Motor neuron (in vitro differentiated cells): Measurements from ENCODE around the gene SLC25A22. TPM values are rescaled to one million over a fixed set of nuclear protein-coding genes. Genes with fewer than 3 reads are reported as not detected.

ENCODE experiments used
- ATAC-seq, 8 experiments: fragments of 200-7000 bp; cut with Tn5 transposase; replicated peaks in 6 of 8; 2 replicates each; pipeline ENCODE4 v1.8.0; 2021; ENCODE audit warnings: mild to moderate bottlenecking in 8 of 8, moderate library complexity in 8 of 8
- H3K27ac ChIP-seq, 2 donors: fragments of 250-450 bp; sonication (Bioruptor Pico); 2 replicates each; pipeline ENCODE4 v1.9.0; 2021; ENCODE audit warnings: antibody characterized with exemption in 2 of 2, mild to moderate bottlenecking in 2 of 2, moderate library complexity in 1 of 2
- H3K4me1 ChIP-seq, 2 donors: fragments of 250-450 bp; sonication (Bioruptor Pico); replicated peaks in 1 of 2; 2 replicates each; pipeline ENCODE4 v1.6.1; 2021; ENCODE audit warnings: antibody characterized with exemption in 2 of 2, mild to moderate bottlenecking in 2 of 2, moderate library complexity in 1 of 2
- H3K4me3 ChIP-seq, 5 donors: fragments of 250-450 bp; sonication (Bioruptor Pico); 2 replicates each; pipeline ENCODE4 v1.9.0; 2021; ENCODE audit warnings: antibody characterized with exemption in 5 of 5, mild to moderate bottlenecking in 5 of 5, moderate library complexity in 4 of 5
- WGBS, 10 experiments: fragments of 450-650 bp; shearing (Covaris generic); methylation state at CpG; one replicate each; pipeline ENCODE4 v1.0.0; 2022; 5-methylcytosine and 5-hydroxymethylcytosine counted together
- in situ Hi-C, 9 experiments: fragments of 400-800 bp; cut with MboI; loops; one replicate each; pipeline ENCODE4 v1.15.0; 2021; ENCODE audit warnings: low sequenced_read_pairs in 9 of 9, low pct_unique_long_range_greater_than_20kb in 2 of 9; ENCODE audit not compliant: unreplicated experiment in 9 of 9
- total RNA-seq, 8 experiments: library from RNA; unstranded; fragments of 300-600 nt; gene quantifications; 2 replicates each; pipeline versions ENCODE4 v1.2.3 to v1.2.4, GENCODE V29; 2022

The SLC25A22 gene
- total RNA-seq, 8 experiments from 2014 or later, result 21.4 to 45.6 (median 31.7) TPM

DNA sequence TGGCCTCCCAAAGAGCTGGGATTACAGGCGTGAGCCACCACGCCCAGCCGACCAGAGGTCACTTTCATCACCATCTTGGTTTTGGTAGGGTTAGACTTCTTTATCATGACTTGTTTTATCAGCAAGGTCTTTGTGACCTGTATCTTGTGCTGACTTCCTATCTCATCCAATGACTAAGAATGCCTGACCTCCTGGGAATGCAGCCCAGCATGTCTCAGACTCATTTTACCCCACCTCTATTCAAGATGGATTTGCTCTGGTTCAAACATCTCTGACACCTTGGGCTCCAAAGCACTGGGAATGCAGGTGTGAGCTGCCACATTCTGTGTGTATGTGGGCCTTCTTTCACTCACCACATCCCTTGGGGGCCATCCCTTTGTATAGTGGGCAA, 55.9 kb downstream of the SLC25A22 start:
- ATAC-seq, result no peak
- 77 to 100% methylated on average over 2 to 3 of the region's 3 CpGs; no CpG with 5 or more reads in 8 of the 10 experiments for WGBS, 10 experiments
- H3K27ac ChIP-seq, result no peak overlapping the region
- in situ Hi-C loops, result no loop called here
- peaks cover 6 to 15% of the 10 kb centered on the region in 2 donors for H3K4me1 ChIP-seq
- no peak overlapping the region for H3K4me3 ChIP-seq

Other genes with a start within 250 kb of the SLC25A22 start
- 1 to 10 TPM in 4 of 8 experiments, under 1 TPM in 4; 0.29 to 5.4 (median 0.88) TPM for gene LMNTD2, start 237.5 kb downstream of the SLC25A22 start, total RNA-seq
- gene RASSF7, start 237.3 kb downstream of the SLC25A22 start, total RNA-seq, result 10 to 100 TPM in 1 of 8 experiments, 1 to 10 TPM in 7; 4.6 to 10.4 (median 7.0) TPM
- gene PHRF1, start 221.8 kb downstream of the SLC25A22 start, total RNA-seq, result 10 to 100 TPM; 11.9 to 32.0 (median 16.0) TPM
- gene IRF7, start 182.3 kb downstream of the SLC25A22 start, total RNA-seq, result 10 to 100 TPM; 10.2 to 27.9 (median 17.0) TPM
- 1 to 10 TPM in 3 of 8 experiments, under 1 TPM in 5; 0.31 to 1.3 (median 0.51) TPM for gene CDHR5, start 173.3 kb downstream of the SLC25A22 start, total RNA-seq
- not detected for gene SCT, start 171.1 kb downstream of the SLC25A22 start, total RNA-seq
- gene DRD4, start 161.0 kb downstream of the SLC25A22 start, total RNA-seq, result 1 to 10 TPM in 1 of 8 experiments, under 1 TPM in 4, not detected in 3; 0.22 to 1.8 (median 0.93) TPM
- gene DEAF1, start 103.1 kb downstream of the SLC25A22 start, total RNA-seq, result 10 to 100 TPM; 38.5 to 81.6 (median 54.3) TPM
- 10 to 100 TPM; 11.8 to 47.1 (median 20.9) TPM for gene TMEM80, start 102.5 kb downstream of the SLC25A22 start, total RNA-seq
- gene EPS8L2, start 92.0 kb downstream of the SLC25A22 start, total RNA-seq, result 10 to 100 TPM in 3 of 8 experiments, 1 to 10 TPM in 5; 1.2 to 41.9 (median 7.9) TPM
- gene TALDO1, start 50.8 kb downstream of the SLC25A22 start, total RNA-seq, result 100 to 1,000 TPM in 3 of 8 experiments, 10 to 100 TPM in 5; 62.3 to 304 (median 94.6) TPM
- 10 to 100 TPM; 22.8 to 70.1 (median 38.0) TPM for gene GATD1, start 20.8 kb downstream of the SLC25A22 start, total RNA-seq
- 10 to 100 TPM in 5 of 8 experiments, 1 to 10 TPM in 3; 1.8 to 21.7 (median 15.3) TPM for gene CEND1, start 8.2 kb downstream of the SLC25A22 start, total RNA-seq
- gene PIDD1, start 7.0 kb upstream of the SLC25A22 start, total RNA-seq, result 10 to 100 TPM in 6 of 8 experiments, 1 to 10 TPM in 2; 9.0 to 20.0 (median 12.4) TPM
- 1,000 to 10,000 TPM; 1,135 to 2,145 (median 1,757) TPM for gene RPLP2, start 11.7 kb upstream of the SLC25A22 start, total RNA-seq
- gene PNPLA2, start 20.6 kb upstream of the SLC25A22 start, total RNA-seq, result 10 to 100 TPM in 7 of 8 experiments, 1 to 10 TPM in 1; 5.2 to 58.7 (median 13.1) TPM
- 10 to 100 TPM in 2 of 8 experiments, 1 to 10 TPM in 6; 3.7 to 15.5 (median 4.8) TPM for gene CRACR2B, start 29.6 kb upstream of the SLC25A22 start, total RNA-seq
- 100 to 1,000 TPM in 4 of 8 experiments, 10 to 100 TPM in 4; 43.0 to 311 (median 121) TPM for gene CD151, start 34.7 kb upstream of the SLC25A22 start, total RNA-seq
- gene POLR2L, start 44.2 kb upstream of the SLC25A22 start, total RNA-seq, result 100 to 1,000 TPM in 5 of 8 experiments, 10 to 100 TPM in 3; 51.4 to 290 (median 137) TPM
- 100 to 1,000 TPM in 1 of 8 experiments, 10 to 100 TPM in 7; 30.9 to 110 (median 41.9) TPM for gene TSPAN4, start 44.6 kb upstream of the SLC25A22 start, total RNA-seq
- gene CHID1, start 112.5 kb upstream of the SLC25A22 start, total RNA-seq, result 10 to 100 TPM; 48.5 to 96.3 (median 66.8) TPM
- 10 to 100 TPM; 31.3 to 78.4 (median 45.8) TPM for gene AP2A2, start 127.6 kb upstream of the SLC25A22 start, total RNA-seq
- 1 to 10 TPM in 3 of 8 experiments, under 1 TPM in 5; under 0.01 to 1.9 (median 0.82) TPM for gene MUC6, start 238.4 kb upstream of the SLC25A22 start, total RNA-seq